ENCODE results near the gene OLFML1. TPM values are rescaled to one million over a fixed set of nuclear protein-coding genes. Genes with fewer than 3 reads are reported as not detected.

OLFML1 gene
- total and polyA plus RNA-seq, 2 donors (not counting 3 experiments of a cell fraction or from before 2014, with no cell fraction given) = not detected

DNA sequence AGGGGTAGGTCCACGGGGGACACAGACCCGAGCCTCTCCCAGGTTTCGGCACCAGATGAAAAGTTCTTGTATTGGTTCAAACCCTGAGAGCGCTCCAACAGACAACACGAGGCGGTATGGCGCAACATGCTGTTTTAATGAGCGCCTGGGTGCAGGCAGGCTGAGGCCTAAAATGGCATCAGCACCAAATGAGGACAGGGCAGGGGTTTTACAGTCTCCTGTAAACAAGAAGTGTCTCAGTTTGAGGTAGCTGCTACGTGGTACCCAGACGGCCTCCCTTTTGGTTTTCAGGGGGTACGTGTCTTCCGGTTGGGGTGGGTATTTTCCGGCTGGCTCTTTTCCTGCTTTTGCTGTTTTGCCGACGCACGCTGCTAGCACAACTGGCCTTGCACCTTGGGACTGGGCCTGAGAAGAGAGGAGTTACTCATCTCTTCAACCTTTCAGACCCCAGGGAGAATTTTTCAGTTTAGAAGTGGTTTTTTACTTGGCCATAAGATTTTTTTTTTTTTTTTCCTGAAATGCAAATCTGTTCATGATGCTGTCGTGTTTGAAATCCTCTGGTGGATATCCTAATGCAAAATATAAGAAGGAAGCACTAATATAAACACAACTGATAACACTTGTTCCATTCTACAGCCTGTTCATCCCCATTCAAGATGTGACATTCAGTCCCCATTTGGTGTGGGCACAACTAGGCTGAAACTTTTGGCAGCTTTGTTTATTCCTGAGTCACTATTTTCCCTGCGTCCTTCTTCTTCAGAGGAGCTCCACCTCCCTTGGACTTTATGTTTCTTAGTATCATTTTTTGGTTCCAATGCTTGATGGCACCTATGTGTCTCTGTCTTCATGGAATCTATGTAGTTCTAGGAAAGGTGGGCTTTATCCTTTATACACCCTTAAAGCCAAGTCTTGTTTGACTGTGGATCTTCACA is 35.0 kb downstream of the OLFML1 start:
- dilution Hi-C loops (cut with MboI; ENCODE audit: extremely low pct_ligation_motif_present, low sequenced_read_pairs) (no loop called here), intact Hi-C loops (cut with micrococcal nuclease) (no loop called here)
- ChIA-PET CTCF (interaction anchor here (1.5 to 2.4 kb wide), 2 partner anchors 10 to 137 kb away, joined by 5 to 7 read pairs; no protein-coding TSS in a partner anchor), POLR2A (no interaction called here)
- no TSS peak for BruUV-seq (replicated peaks)
- peaks cover 5 to 10% of the 10 kb centered on the region in 2 experiments for H3K27me3 ChIP-seq (ENCODE audit: control insufficient read depth in 2 of 2, insufficient read depth in 2 of 2, low read length in 2 of 2)
- TF ChIP-seq CTCF (IDR thresholded peaks at IDR 0.05; ENCODE audit: extremely low read depth in 1 of 2, insufficient read depth in 1 of 2, low read depth in 1 of 2, low read length in 2 of 2) (no peak), MAX (IDR thresholded peaks at IDR 0.05; ENCODE audit: insufficient read depth, insufficient read length) (no peak), JUN (IDR thresholded peaks at IDR 0.05; ENCODE audit: borderline replicate concordance, insufficient read depth, insufficient read length, low read depth) (no peak), EZH2 (IDR thresholded peaks at IDR 0.05; ENCODE audit: borderline replicate concordance, low read depth, low read length, severe bottlenecking) (no peak), POLR2A (IDR thresholded peaks at IDR 0.05; ENCODE audit: low read depth, low read length) (no peak), GATA2 (IDR thresholded peaks at IDR 0.05; ENCODE audit: insufficient read depth, insufficient read length, low read depth, low read length) (no peak), FOS (IDR thresholded peaks at IDR 0.05; ENCODE audit: borderline replicate concordance, insufficient read depth, low read length) (no peak), POLR2AphosphoS5 (IDR thresholded peaks at IDR 0.05; ENCODE audit: insufficient read depth, low read depth, low read length) (no peak), MYC (IDR thresholded peaks at IDR 0.05; ENCODE audit: low read depth, low read length) (no peak)
- DNase-seq (ENCODE audit: low read depth, low spot score) (no peak), FAIRE-seq (no peak)
- H2AFZ ChIP-seq (ENCODE audit: low read depth, low read length) = no peak overlapping the region
- no peaks in the 10 kb centered on the region for H3K9me3 ChIP-seq (replicated peaks; ENCODE audit: control insufficient read depth, insufficient read depth, low read length)
- H3K4me1 ChIP-seq (ENCODE audit: control insufficient read depth, extremely low read depth, insufficient read depth, low read length) = no peaks in the 10 kb centered on the region
- no peak overlapping the region for H3K9ac ChIP-seq (replicated peaks; ENCODE audit: extremely low read depth, insufficient read depth, low read length)
- no peak overlapping the region for H3K4me3 ChIP-seq (replicated peaks in 1 of 3; ENCODE audit: insufficient read depth in 1 of 3, low read depth in 1 of 3, low read length in 3 of 3)
- no peaks in the 10 kb centered on the region for H4K20me1 ChIP-seq (replicated peaks; ENCODE audit: control insufficient read depth, extremely low read depth, insufficient read depth, low read length)
- no peaks in the 10 kb centered on the region for H3K79me2 ChIP-seq (ENCODE audit: control insufficient read depth, insufficient read depth, low read length)
- H3K9me1 ChIP-seq (replicated peaks; ENCODE audit: control insufficient read depth, extremely low read depth, insufficient read depth, low read length) = no peaks in the 10 kb centered on the region
- H3K36me3 ChIP-seq (ENCODE audit: control insufficient read depth in 2 of 2, extremely low read depth in 1 of 2, insufficient read depth in 2 of 2, low read length in 2 of 2) = no peaks in the 10 kb centered on the region
- H3K4me2 ChIP-seq (ENCODE audit: insufficient read depth, low read length) = no peak overlapping the region
- no peak overlapping the region for H3K27ac ChIP-seq (ENCODE audit: insufficient read depth, low read depth, low read length)
